Panc1 (cell line): Measurements from ENCODE around the gene LMCD1. TPM values are rescaled to one million over a fixed set of nuclear protein-coding genes. Genes with fewer than 3 reads are reported as not detected.

Experiments used
- ATAC-seq: fragments of 200-7000 bp; cut with Tn5 transposase; 2 replicates; pipeline ENCODE4 v1.9.1; 2020; ENCODE audit warnings: mild to moderate bottlenecking, moderate library complexity
- BruUV-seq: library from RNA; stranded (reverse); fragments of 400-500 nt; replicated peaks from 2 replicates; lab custom pipeline; 2021; lab: Mats Ljungman, UMichigan
- CTCF ChIA-PET: fragments of 300-600 bp; sonication (Branson Sonifier 250); formaldehyde crosslinking; loops from one replicate; lab custom pipeline; 2022; ENCODE audit warnings: antibody characterized with exemption; lab: Charles Lee
- POLR2A ChIA-PET: fragments of 300-600 bp; sonication (Branson Sonifier 250); formaldehyde crosslinking; loops from one replicate; lab custom pipeline; 2022; ENCODE audit warnings: antibody characterized with exemption; lab: Charles Lee
- DNase-seq: peaks from one replicate; pipeline ENCODE4 v3.0.0-alpha.2; 2010; ENCODE audit warnings: low read depth, low spot score
- H3K27ac ChIP-seq: 2 replicates; pipeline ENCODE4 v1.5.1; 2011; ENCODE audit warnings: mild to moderate bottlenecking, low read length, inconsistent platforms
- H3K27me3 ChIP-seq: fragments of 200-500 bp; sonication (Bioruptor generic); 2 replicates; pipeline ENCODE4 v1.6.0; 2014; ENCODE audit warnings: low read length, inconsistent platforms; ENCODE audit not compliant: control insufficient read depth, insufficient read depth
- H3K36me3 ChIP-seq: fragments of 200-500 bp; sonication (Bioruptor generic); 2 replicates; pipeline ENCODE4 v1.5.1; 2014; ENCODE audit warnings: inconsistent platforms, mild to moderate bottlenecking, low read length, moderate library complexity; ENCODE audit not compliant: control insufficient read depth, insufficient read depth
- H3K4me1 ChIP-seq: 2 replicates; pipeline ENCODE4 v1.5.1; 2011; ENCODE audit warnings: inconsistent platforms, mild to moderate bottlenecking, low read length, moderate library complexity; ENCODE audit not compliant: control insufficient read depth, insufficient read depth
- H3K4me3 ChIP-seq, 2 experiments: 2 replicates each; pipeline ENCODE4 v1.5.1; 2011 to 2012; ENCODE audit warnings: low read depth in 2 of 2, low read length in 2 of 2, mild to moderate bottlenecking in 2 of 2, inconsistent platforms in 1 of 2, moderate library complexity in 1 of 2
- H3K9me3 ChIP-seq: fragments of 200-500 bp; sonication (Bioruptor generic); 2 replicates; pipeline ENCODE4 v1.5.1; 2014; ENCODE audit warnings: low read depth, mild to moderate bottlenecking, inconsistent platforms, low read length, moderate library complexity; ENCODE audit not compliant: control insufficient read depth, insufficient read depth
- CTCF ChIP-seq: fragments of 450-650 bp; IDR thresholded peaks from 2 replicates; pipeline ENCODE4 v1.5.1; 2017; ENCODE audit warnings: mild to moderate bottlenecking
- POLR2AphosphoS5 ChIP-seq: IDR thresholded peaks from 2 replicates; pipeline ENCODE4 v1.6.1; 2012; ENCODE audit warnings: mild to moderate bottlenecking, low read depth, low read length, moderate library complexity
- REST ChIP-seq, 2 experiments: IDR thresholded peaks; 2 replicates each; pipeline ENCODE4 v1.6.1; 2011 to 2012; ENCODE audit warnings: low read depth in 2 of 2, control low read depth in 1 of 2, low read length in 1 of 2, mild to moderate bottlenecking in 1 of 2, moderate library complexity in 1 of 2; ENCODE audit not compliant: insufficient read depth in 1 of 2
- SIN3A ChIP-seq: IDR thresholded peaks from 2 replicates; pipeline ENCODE4 v1.6.1; 2012; ENCODE audit warnings: low read depth, mild to moderate bottlenecking, low read length, moderate library complexity, borderline replicate concordance; ENCODE audit not compliant: insufficient read depth
- TCF7L2 ChIP-seq: IDR thresholded peaks from 2 replicates; pipeline ENCODE4 v1.6.1; 2011; ENCODE audit warnings: mild to moderate bottlenecking, low read depth, low read length, inconsistent platforms
- in situ Hi-C: cut with HindIII; loops from 2 replicates; pipeline ENCODE4 v1.10.0; 2016; ENCODE audit warnings: low sequenced_read_pairs, low pct_unique_long_range_greater_than_20kb
- intact Hi-C: fragments of 100-400 bp; cut with micrococcal nuclease; formaldehyde crosslinking; loops from one replicate; pipeline ENCODE4 v1.10.0; 2022; ENCODE audit not compliant: unreplicated experiment
- total RNA-seq: library from RNA; stranded (reverse); gene quantifications from one replicate; pipeline ENCODE4 v1.2.1, GENCODE V29; 2021; ENCODE audit not compliant: unreplicated experiment

LMCD1 gene
- total RNA-seq, 1 experiment from 2014 or later = 24.8 TPM

GRCh38 chr3:8542190-8543135 lies 40.8 kb downstream of the LMCD1 start:
- ChIA-PET CTCF (interaction anchor here (0.7 kb wide), 1 partner anchor 33 kb away, joined by 7 read pairs; no protein-coding TSS in a partner anchor), POLR2A (no interaction called here)
- ATAC-seq (no peak), DNase-seq (no peak)
- Histone ChIP-seq H3K9me3 (no peaks in the 10 kb centered on the region), H3K27ac (no peak overlapping the region), H3K4me1 (no peaks in the 10 kb centered on the region), H3K4me3 (no peak overlapping the region), H3K27me3 (no peaks in the 10 kb centered on the region), H3K36me3 (0 out of 2 replicates have a peak, but pooled peaks cover 3% of the 10 kb centered on the region)
- in situ Hi-C loops (no loop called here), intact Hi-C loops (no loop called here)
- no peak for TF ChIP-seq SIN3A
- no peak for TF ChIP-seq REST (IDR thresholded peaks at IDR 0.05; ENCODE audit: insufficient read depth in 1 of 2, low read depth in 2 of 2, low read length in 1 of 2)
- no peak for TF ChIP-seq POLR2AphosphoS5
- TF ChIP-seq TCF7L2 = no peak
- TF ChIP-seq CTCF = no peak
- BruUV-seq = no TSS peak

- no peak for DNase-seq
- ATAC-seq = no peak
- no peaks in the 10 kb centered on the region for H3K9me3 ChIP-seq
- intact Hi-C loops = no loop called here
- H3K27me3 ChIP-seq = no peaks in the 10 kb centered on the region
- H3K27ac ChIP-seq = no peak overlapping the region
- in situ Hi-C loops = no loop called here
- no TSS peak for BruUV-seq
- CTCF ChIA-PET = no interaction called here
- H3K36me3 ChIP-seq = no peaks in the 10 kb centered on the region
- POLR2A ChIA-PET = no interaction called here
- H3K4me3 ChIP-seq = no peak overlapping the region
- H3K4me1 ChIP-seq = no peaks in the 10 kb centered on the region
- TF ChIP-seq CTCF (no peak), POLR2AphosphoS5 (no peak), SIN3A (no peak), TCF7L2 (no peak), REST (IDR thresholded peaks at IDR 0.05; ENCODE audit: insufficient read depth in 1 of 2, low read depth in 2 of 2, low read length in 1 of 2) (no peak)
These were observed 45.0 kb downstream of the LMCD1 start for GRCh38 chr3:8546609-8547008.
